CMK (cell line): ENCODE results near the gene XAB2.

Source experiments
- DNase-seq: peaks from one replicate; pipeline ENCODE4 v3.0.0-alpha.2; 2010; ENCODE audit warnings: low read depth

XAB2 gene

DNA sequence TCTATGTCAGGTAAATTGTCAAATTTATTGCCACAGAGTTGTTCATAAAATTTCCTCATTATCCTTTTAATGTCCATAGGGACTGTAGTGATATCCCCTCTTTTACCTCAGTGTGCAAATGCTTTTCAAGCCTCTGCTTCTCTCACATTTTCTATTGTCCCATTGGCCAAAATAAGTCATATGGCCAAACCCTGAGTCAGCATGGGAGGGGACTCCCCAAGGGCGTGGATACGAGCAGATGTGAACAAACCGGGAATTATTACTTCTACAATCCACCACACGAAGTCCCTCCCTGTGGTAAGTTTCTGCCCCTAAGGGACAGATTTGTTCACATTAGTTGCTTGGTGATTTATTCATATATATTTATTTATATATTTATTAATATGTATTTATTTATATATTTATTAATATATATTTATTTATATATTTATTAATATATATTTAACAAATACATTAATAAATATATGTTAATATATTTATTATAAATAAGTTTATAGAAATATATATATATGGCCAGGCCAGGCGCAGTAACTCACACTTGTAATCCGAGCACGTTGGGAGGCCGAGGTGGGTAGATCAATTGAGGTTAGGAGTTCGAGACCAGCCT lies 53.8 kb downstream of the XAB2 start:
- DNase-seq, result no peak

DNA sequence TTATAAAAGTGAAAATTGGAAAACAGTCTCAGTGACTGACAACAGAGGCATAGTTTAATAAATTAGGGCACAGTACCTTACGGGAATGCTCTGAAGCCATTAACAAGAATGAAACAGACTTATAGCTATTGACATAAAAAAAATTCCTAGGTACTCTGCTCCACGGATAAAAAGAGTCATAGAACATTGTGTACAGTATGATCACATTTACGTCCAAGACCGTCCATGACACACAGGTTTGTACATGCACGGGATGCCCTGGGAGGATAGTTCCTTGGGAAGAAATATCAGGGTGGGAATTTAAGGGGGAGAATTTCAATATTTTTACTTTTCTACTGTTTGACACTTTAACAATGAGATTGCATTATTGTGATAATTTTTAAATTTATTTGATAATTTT lies 58.6 kb downstream of the XAB2 start:
- DNase-seq, result no peak
